Common myeloid progenitor, CD34-positive (primary cell): ENCODE results near the gene C6orf132.

Source experiments
- CTCF ChIA-PET: fragments of 350-600 bp; sonication (Branson Sonifier 250); formaldehyde crosslinking; loops from one replicate; lab custom pipeline; 2021; ENCODE audit warnings: antibody characterized with exemption; lab: Charles Lee
- POLR2A ChIA-PET: fragments of 350-600 bp; sonication (Branson Sonifier 250); formaldehyde crosslinking; loops from one replicate; lab custom pipeline; 2021; ENCODE audit warnings: antibody characterized with exemption; lab: Charles Lee
- DNase-seq, 3 donors: peaks; one replicate each; pipeline versions ENCODE4 v3.0.0 to v3.0.0-alpha.2; 2013
- H3K27ac ChIP-seq, 2 experiments: 1 replicate in 1 of 2; 2 replicates in 1 of 2; pipeline ENCODE4 v1.7.0; 2013; ENCODE audit warnings: inconsistent platforms in 2 of 2, low read length in 2 of 2, mild to moderate bottlenecking in 2 of 2, low read depth in 1 of 2, moderate library complexity in 1 of 2; ENCODE audit not compliant: severe bottlenecking in 2 of 2, insufficient read depth in 1 of 2, poor library complexity in 1 of 2
- H3K27me3 ChIP-seq, 5 experiments: replicated peaks in 2 of 5; 1 replicate in 3 of 5; 2 replicates in 2 of 5; pipeline versions ENCODE4 v1.6.1 to v1.7.0; 2013; ENCODE audit warnings: low read length in 4 of 5, mild to moderate bottlenecking in 2 of 5, moderate library complexity in 2 of 5, inconsistent platforms in 1 of 5; ENCODE audit not compliant: insufficient read depth in 5 of 5, control insufficient read depth in 4 of 5
- H3K36me3 ChIP-seq, 4 experiments: 1 replicate in 2 of 4; 2 replicates in 2 of 4; pipeline versions ENCODE4 v1.6.1 to v1.7.0; 2013; ENCODE audit warnings: low read length in 3 of 4, control low read depth in 1 of 4, mild to moderate bottlenecking in 1 of 4; ENCODE audit not compliant: control insufficient read depth in 4 of 4, insufficient read depth in 4 of 4
- H3K4me1 ChIP-seq, 4 experiments: 1 replicate in 3 of 4; 2 replicates in 1 of 4; pipeline versions ENCODE4 v1.6.1 to v1.7.1; 2013; ENCODE audit warnings: low read length in 3 of 4, mild to moderate bottlenecking in 3 of 4, control low read depth in 1 of 4, inconsistent platforms in 1 of 4, moderate library complexity in 1 of 4; ENCODE audit not compliant: control insufficient read depth in 4 of 4, insufficient read depth in 4 of 4; ENCODE audit errors: control extremely low read depth in 1 of 4
- H3K4me3 ChIP-seq, 7 experiments: 1 replicate in 4 of 7; 2 replicates in 3 of 7; pipeline versions ENCODE4 v1.5.1 to v1.7.0; 2013; ENCODE audit warnings: mild to moderate bottlenecking in 7 of 7, low read length in 6 of 7, moderate library complexity in 6 of 7, inconsistent platforms in 2 of 7, low read depth in 2 of 7, control low read depth in 1 of 7; ENCODE audit not compliant: insufficient read depth in 4 of 7, control insufficient read depth in 1 of 7; ENCODE audit errors: extremely low read depth in 1 of 7
- H3K9me3 ChIP-seq, 5 experiments: 1 replicate in 4 of 5; 2 replicates in 1 of 5; pipeline versions ENCODE4 v1.6.1 to v1.7.1; 2013; ENCODE audit warnings: low read length in 4 of 5, mild to moderate bottlenecking in 2 of 5, inconsistent platforms in 1 of 5, low read depth in 1 of 5, moderate library complexity in 1 of 5; ENCODE audit not compliant: control insufficient read depth in 4 of 5, insufficient read depth in 2 of 5; ENCODE audit errors: control extremely low read depth in 1 of 5
- WGBS: methylation state at CpG from one replicate; pipeline ENCODE4 v1.1.5; 2013; ENCODE audit not compliant: insufficient coverage; 5-methylcytosine and 5-hydroxymethylcytosine counted together

C6orf132 gene

DNA sequence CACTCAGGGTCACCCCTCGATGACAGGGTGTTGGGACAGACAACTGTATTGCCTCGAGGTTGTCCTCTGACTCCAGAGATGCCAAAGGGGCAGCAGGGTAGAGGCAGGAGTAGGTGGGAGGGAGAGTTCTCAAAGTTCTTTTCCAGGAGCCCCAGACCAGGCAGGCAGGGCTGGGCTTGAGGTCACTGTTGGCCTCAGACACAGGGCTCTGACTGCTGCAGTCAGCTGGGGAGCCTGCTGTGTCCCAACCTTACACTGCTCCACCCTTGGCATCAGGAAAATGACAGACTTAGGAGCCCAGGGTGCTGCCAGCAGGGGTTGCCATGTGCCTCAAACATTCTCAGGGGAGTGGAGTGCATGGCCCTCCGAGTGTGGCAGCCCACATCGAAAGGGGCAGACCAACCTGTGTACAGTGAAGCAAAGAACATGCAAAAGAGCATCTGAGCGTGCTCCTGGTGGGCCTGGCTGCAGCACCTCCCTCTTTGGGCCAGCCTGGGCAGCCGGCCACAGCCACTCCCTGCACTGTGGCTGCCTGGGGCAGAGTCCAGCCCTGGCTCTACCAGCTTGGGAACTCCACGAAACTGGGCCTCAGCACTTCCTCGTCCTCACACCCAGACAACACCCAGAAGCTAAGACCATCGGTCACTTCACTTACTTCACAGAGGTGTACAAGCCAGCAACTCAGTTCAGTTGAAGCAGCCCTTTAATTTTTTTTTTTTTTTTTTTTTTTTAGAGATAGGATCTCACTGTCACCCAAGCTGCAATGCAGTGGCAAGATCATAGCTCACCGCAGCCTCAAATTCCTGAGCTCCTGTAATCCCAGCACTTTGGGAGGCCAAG lies 24.0 kb downstream of the C6orf132 start:
- Histone ChIP-seq H3K36me3 (no peaks in the 10 kb centered on the region), H3K27ac (no peak overlapping the region), H3K9me3 (no peaks in the 10 kb centered on the region), H3K4me3 (no peak overlapping the region), H3K4me1 (no peaks in the 10 kb centered on the region), H3K27me3 (no peaks in the 10 kb centered on the region)
- CTCF ChIA-PET: interaction anchor here (0.6 to 1.8 kb wide), 4 partner anchors 19 to 830 kb away, joined by 3 to 5 read pairs (median 4); no protein-coding TSS in a partner anchor
- WGBS: 89% methylated on average over 8 of the region's 10 CpGs
- DNase-seq: no peak
- POLR2A ChIA-PET: no interaction called here

DNA sequence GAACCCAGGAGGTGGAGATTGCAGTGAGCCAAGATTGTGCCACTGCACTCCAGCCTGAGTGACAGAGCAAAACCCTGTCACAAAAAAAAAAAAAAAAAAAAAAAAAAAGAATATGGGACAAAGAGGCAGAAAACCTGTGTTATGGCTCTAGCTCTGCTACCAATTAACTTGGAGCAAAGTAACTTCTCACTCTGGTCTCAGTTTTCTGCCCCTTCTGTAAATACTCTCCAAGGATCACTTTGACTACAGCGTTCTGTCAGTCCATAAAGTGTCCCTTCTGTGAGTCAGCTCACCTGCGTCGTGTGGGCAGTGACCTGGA lies 24.6 kb downstream of the C6orf132 start:
- Histone ChIP-seq H3K27ac (no peak overlapping the region), H3K36me3 (no peaks in the 10 kb centered on the region), H3K4me1 (no peaks in the 10 kb centered on the region), H3K27me3 (no peaks in the 10 kb centered on the region), H3K4me3 (no peak overlapping the region), H3K9me3 (no peaks in the 10 kb centered on the region)
- ChIA-PET CTCF (interaction anchor here (1.8 kb wide), 1 partner anchor 19 kb away, joined by 3 read pairs; no protein-coding TSS in a partner anchor), POLR2A (interaction anchor here (1.4 kb wide), 1 partner anchor 13 kb away, joined by 3 read pairs; no protein-coding TSS in a partner anchor)
- 100% methylated on average over 3 of the region's 3 CpGs for WGBS
- no peak for DNase-seq

DNA sequence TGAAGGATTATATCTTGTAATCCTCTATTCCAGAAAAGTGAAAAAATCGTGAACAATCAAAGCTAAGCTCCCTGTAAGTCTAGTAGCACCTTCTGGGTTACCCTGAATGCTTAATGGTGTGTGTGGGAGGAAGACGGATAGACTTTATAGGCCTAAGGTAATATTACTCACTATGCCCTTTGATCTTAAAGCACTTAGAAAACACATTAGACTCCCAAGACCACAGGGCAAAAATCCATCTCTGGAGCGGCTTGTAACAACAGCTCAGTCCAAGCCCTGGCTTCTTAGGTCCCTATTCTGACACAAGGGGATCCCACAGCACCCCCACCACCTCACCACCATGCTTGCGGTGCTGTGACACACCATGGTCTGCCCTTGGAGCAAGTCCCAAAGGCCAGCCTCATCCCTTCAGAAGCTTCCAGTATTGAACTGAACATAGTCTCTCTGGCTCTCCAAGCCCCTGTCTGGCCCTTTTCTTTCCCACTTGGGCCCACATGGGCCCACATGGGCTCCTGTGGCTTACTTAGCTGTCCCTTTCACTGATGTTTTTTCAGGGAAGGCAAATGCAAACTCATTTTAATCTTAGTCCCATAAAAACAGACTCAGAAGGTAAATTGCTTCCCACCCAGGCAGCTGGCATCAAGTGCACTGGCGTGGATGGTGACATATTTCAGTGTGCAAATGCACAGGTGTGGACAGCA lies 28.3 kb downstream of the C6orf132 start:
- no peak overlapping the region for H3K4me3 ChIP-seq
- no peak overlapping the region for H3K27ac ChIP-seq
- H3K27me3 ChIP-seq: no peaks in the 10 kb centered on the region
- WGBS: 94% methylated on average over 3 of the region's 5 CpGs
- ChIA-PET POLR2A (no interaction called here), CTCF (interaction anchor here (1.7 kb wide), 1 partner anchor 10 kb away, joined by 9 read pairs; no protein-coding TSS in a partner anchor)
- no peaks in the 10 kb centered on the region for H3K4me1 ChIP-seq
- no peaks in the 10 kb centered on the region for H3K36me3 ChIP-seq
- peaks cover 0 to 3% (median 0%) of the 10 kb centered on the region in 5 experiments for H3K9me3 ChIP-seq
- DNase-seq: no peak

DNA sequence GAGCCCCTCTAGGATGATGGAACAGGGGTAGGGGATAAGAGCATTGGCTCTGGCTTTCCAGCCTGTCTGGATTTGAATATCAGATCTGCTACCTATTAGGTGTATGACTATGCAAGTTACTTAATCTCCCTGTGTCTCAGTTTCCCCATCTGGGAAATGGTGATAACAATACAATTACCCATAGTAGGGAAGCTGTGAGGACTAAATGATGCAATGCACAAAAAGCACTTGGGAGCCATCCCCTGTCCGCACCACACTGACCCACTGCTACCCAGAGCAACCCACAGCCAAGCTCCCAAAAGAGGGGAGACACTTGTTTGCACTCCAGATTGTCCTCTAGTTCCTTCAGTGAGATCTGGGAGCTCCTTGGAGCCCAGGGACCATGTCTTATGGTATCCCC lies 30.1 kb downstream of the C6orf132 start:
- DNase-seq: no peak
- H3K27ac ChIP-seq: no peak overlapping the region
- POLR2A ChIA-PET: interaction anchor here (0.6 kb wide), 1 partner anchor 53 kb away, joined by 6 read pairs; no protein-coding TSS in a partner anchor
- no peaks in the 10 kb centered on the region for H3K27me3 ChIP-seq
- peaks cover 0 to 3% (median 0%) of the 10 kb centered on the region in 5 experiments for H3K9me3 ChIP-seq
- CTCF ChIA-PET: interaction anchor here (0.7 to 1.6 kb wide), 6 partner anchors 9 to 602 kb away, joined by 3 to 5 read pairs (median 4); no protein-coding TSS in a partner anchor
- H3K4me3 ChIP-seq: no peak overlapping the region
- no peaks in the 10 kb centered on the region for H3K4me1 ChIP-seq
- H3K36me3 ChIP-seq: no peaks in the 10 kb centered on the region
- no CpG with 5 or more reads among the region's 1 CpG for WGBS

DNA sequence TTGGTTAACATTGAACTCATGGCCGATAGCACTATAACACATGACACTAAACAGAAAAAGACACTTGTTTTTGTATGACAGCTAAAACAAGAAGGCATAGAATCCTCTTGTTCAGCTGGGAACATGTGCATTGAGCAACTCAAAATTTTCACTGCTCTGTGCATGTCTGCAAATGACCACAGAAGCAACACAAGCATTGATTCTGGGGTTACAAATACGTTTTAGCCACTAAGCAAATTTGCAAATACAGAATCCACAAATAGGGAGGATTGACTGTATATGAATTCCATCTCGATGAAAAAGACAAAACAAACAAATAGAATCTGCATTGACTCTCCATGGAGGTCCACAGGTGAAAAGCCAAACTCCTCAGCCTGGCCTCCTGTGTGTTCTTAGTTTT lies 31.7 kb downstream of the C6orf132 start:
- POLR2A ChIA-PET: no interaction called here
- Histone ChIP-seq H3K27ac (no peak overlapping the region), H3K27me3 (no peaks in the 10 kb centered on the region), H3K4me3 (no peak overlapping the region), H3K9me3 (peaks cover 0 to 3% (median 0%) of the 10 kb centered on the region in 5 experiments), H3K36me3 (no peaks in the 10 kb centered on the region), H3K4me1 (no peaks in the 10 kb centered on the region)
- 100% methylated on average over 2 of the region's 3 CpGs for WGBS
- DNase-seq: no peak
- CTCF ChIA-PET: interaction anchor here (1.3 to 1.6 kb wide), 2 partner anchors 14 to 55 kb away, joined by 3 read pairs; no protein-coding TSS in a partner anchor

DNA sequence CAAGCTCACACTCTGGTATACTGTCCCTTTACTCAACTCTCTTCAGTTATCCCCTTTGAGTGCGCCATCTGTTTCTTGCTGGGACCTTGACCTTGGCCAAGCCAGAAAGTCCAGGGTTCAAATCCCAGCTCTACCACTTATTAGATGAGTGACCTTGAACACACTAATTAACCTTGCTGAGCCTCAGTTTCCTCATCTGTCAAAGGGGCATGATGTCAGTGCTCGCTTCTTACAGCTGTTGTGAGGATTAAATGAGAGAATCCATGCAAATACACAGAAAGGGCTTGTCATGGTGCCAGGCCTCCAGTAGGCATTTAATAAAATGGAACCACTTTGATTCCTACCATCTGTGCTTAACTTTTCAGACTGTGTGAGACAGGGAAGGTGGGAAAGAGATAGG lies 34.3 kb downstream of the C6orf132 start:
- Histone ChIP-seq H3K4me1 (peaks cover 0 to 16% (median 12%) of the 10 kb centered on the region in 4 experiments), H3K27me3 (no peaks in the 10 kb centered on the region), H3K27ac (no peak overlapping the region), H3K36me3 (no peaks in the 10 kb centered on the region), H3K9me3 (peaks cover 0 to 3% (median 0%) of the 10 kb centered on the region in 5 experiments), H3K4me3 (no peak overlapping the region)
- CTCF ChIA-PET: interaction anchor here (1.2 to 1.6 kb wide), 2 partner anchors 42 to 60 kb away, joined by 3 read pairs; no protein-coding TSS in a partner anchor
- no peak for DNase-seq
- POLR2A ChIA-PET: interaction anchor here (1.1 kb wide), 1 partner anchor 11 kb away, joined by 11 read pairs; no protein-coding TSS in a partner anchor
- 92% methylated on average over 2 of the region's 2 CpGs for WGBS
